ENCODE measurements around the gene ST8SIA5. TPM values are rescaled to one million over a fixed set of nuclear protein-coding genes. Genes with fewer than 3 reads are reported as not detected.

Gene ST8SIA5
- total and polyA plus RNA-seq, 2 experiments from 2014 or later = 3.3 to 4.8 TPM

GRCh38 chr18:46712406-46712805, 44.4 kb downstream of the ST8SIA5 start:
- H3K4me1 Mint-ChIP-seq = peaks cover 12% of the 10 kb centered on the region
- Histone ChIP-seq H3K9me2 (ENCODE audit: insufficient read depth) (no peaks in the 10 kb centered on the region), H3K79me2 (replicated peaks; ENCODE audit: insufficient read depth) (no peaks in the 10 kb centered on the region), H3K36me3 (ENCODE audit: insufficient read depth) (no peaks in the 10 kb centered on the region), H3K4me1 (ENCODE audit: insufficient read depth) (peaks cover 3% of the 10 kb centered on the region), H4K20me1 (replicated peaks; ENCODE audit: insufficient read depth) (no peaks in the 10 kb centered on the region; the same call in 1 of the 2 replicates), H2AFZ (no peak overlapping the region), H3K4me3 (no peak overlapping the region), H3F3A (replicated peaks; ENCODE audit: low read depth) (no peaks in the 10 kb centered on the region), H3K4me2 (no peak overlapping the region), H3K27ac (ENCODE audit: low read depth) (no peak overlapping the region), H3K27me3 (ENCODE audit: insufficient read depth) (no peaks in the 10 kb centered on the region)
- H3K27me3 Mint-ChIP-seq (ENCODE audit: insufficient read depth, low read depth, poor library complexity) = peaks cover 11% of the 10 kb centered on the region
- H3K27ac Mint-ChIP-seq = no peak overlapping the region
- no peak for TF ChIP-seq NANOG (IDR thresholded peaks at IDR 0.05; ENCODE audit: borderline replicate concordance)
- no peak for TF ChIP-seq STAT1 (IDR thresholded peaks at IDR 0.05; ENCODE audit: unreplicated experiment)
- no peak for TF ChIP-seq JUNB (IDR thresholded peaks at IDR 0.05; ENCODE audit: unreplicated experiment)
- TF ChIP-seq, protein P1, sequence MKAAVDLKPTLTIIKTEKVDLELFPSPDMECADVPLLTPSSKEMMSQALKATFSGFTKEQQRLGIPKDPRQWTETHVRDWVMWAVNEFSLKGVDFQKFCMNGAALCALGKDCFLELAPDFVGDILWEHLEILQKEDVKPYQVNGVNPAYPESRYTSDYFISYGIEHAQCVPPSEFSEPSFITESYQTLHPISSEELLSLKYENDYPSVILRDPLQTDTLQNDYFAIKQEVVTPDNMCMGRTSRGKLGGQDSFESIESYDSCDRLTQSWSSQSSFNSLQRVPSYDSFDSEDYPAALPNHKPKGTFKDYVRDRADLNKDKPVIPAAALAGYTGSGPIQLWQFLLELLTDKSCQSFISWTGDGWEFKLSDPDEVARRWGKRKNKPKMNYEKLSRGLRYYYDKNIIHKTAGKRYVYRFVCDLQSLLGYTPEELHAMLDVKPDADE (IDR thresholded peaks at IDR 0.05) = no peak
- TF ChIP-seq POLR2AphosphoS5 (IDR thresholded peaks at IDR 0.05; ENCODE audit: low read depth) = no peak
- TF ChIP-seq CREB1 (CRISPR knock-in tag; IDR thresholded peaks at IDR 0.05; ENCODE audit: low read depth) = no peak
- TF ChIP-seq ZNF331 (CRISPR knock-in tag; IDR thresholded peaks at IDR 0.05; ENCODE audit: low read depth) = no peak
- TF ChIP-seq ZNF462 (CRISPR knock-in tag; IDR thresholded peaks at IDR 0.05) = no peak
- H3K9me3 Mint-ChIP-seq = no peaks in the 10 kb centered on the region; the same call in 2 of the 3 replicates
- no peak overlapping the region for H3K4me3 Mint-ChIP-seq
- no peak for ATAC-seq
- no peak for DNase-seq (ENCODE audit: low spot score)
- H3K36me3 Mint-ChIP-seq (ENCODE audit: low read depth) = no peaks in the 10 kb centered on the region
